H1 (cell line): ENCODE data around the gene NFX1. TPM values are rescaled to one million over a fixed set of nuclear protein-coding genes. Genes with fewer than 3 reads are reported as not detected.

Source experiments
- BCL11A ChIP-seq, 2 experiments: IDR thresholded peaks; one replicate each; pipeline ENCODE4 v1.6.1; 2011; ENCODE audit warnings: low read depth in 2 of 2, low read length in 2 of 2, mild to moderate bottlenecking in 2 of 2
- CHD2 ChIP-seq: IDR thresholded peaks from 2 replicates; pipeline ENCODE4 v1.6.1; 2012; ENCODE audit warnings: low read length, improper control_type of control experiment
- JUND ChIP-seq: IDR thresholded peaks from 2 replicates; pipeline ENCODE4 v1.6.1; 2011; ENCODE audit warnings: mild to moderate bottlenecking, improper control_type of control experiment, low read length
- polyA plus RNA-seq, 7 experiments: library from polyadenylated mRNA; depleted of rRNA in 3 of 7; stranded (reverse) in 5 of 7; unstranded in 2 of 7; fragments of >200 nt in 5 of 7; fragments of 200-250 nt in 2 of 7; gene quantifications; 1 replicate in 5 of 7; 2 replicates in 1 of 7; 4 replicates in 1 of 7; pipeline versions ENCODE4 v1.2.1 to v1.2.3, GENCODE V29; 2011 to 2013; ENCODE audit warnings: missing spikeins in 2 of 7, mixed read lengths in 2 of 7
- total RNA-seq: library from RNA; stranded (reverse); fragmentation: NEBNext Ultra II Directional; extraction: Animal tissue kit (Norgen Biotek cat#: 25700); gene quantifications from 2 replicates; pipeline ENCODE4 v1.2.1, GENCODE V29; 2021

The NFX1 gene
- total and polyA plus RNA-seq, 2 of the 8 experiments (the other 6 are each of a cell fraction or from before 2014, with no cell fraction given): 19.4 to 28.4 TPM

- TF ChIP-seq BCL11A (IDR thresholded peaks at IDR 0.05; ENCODE audit: low read depth in 2 of 2, low read length in 2 of 2) (no peak), CHD2 (peak; percentile 68; the same call in 1 of the 2 replicates), JUND (peak; percentile 20; the same call in 1 of the 2 replicates)
These were observed at the start of gene NFX1 (continued) for GRCh38 chr9:33290247-33291030.
